GM13977 (cell line): ENCODE measurements around the gene CRIM1.

Experiments used
- DNase-seq: peaks from one replicate; pipeline ENCODE4 v3.0.0; 2012; ENCODE audit warnings: low spot score
- in situ Hi-C: fragments of 300-500 bp; cut with MboI; formaldehyde crosslinking; loops from one replicate; pipeline ENCODE4 v1.12.0; 2022; ENCODE audit warnings: low sequenced_read_pairs, low pct_unique_long_range_greater_than_20kb, mixed read lengths, inconsistent platforms; ENCODE audit not compliant: unreplicated experiment
- TF ChIP-seq, protein P1 (sequence below): IDR thresholded peaks from 2 replicates; pipeline ENCODE4 v1.5.1; 2012; ENCODE audit warnings: mild to moderate bottlenecking, control low read depth; ENCODE audit not compliant: insufficient read depth; ENCODE audit errors: extremely low read depth, missing control alignments

The CRIM1 gene

DNA sequence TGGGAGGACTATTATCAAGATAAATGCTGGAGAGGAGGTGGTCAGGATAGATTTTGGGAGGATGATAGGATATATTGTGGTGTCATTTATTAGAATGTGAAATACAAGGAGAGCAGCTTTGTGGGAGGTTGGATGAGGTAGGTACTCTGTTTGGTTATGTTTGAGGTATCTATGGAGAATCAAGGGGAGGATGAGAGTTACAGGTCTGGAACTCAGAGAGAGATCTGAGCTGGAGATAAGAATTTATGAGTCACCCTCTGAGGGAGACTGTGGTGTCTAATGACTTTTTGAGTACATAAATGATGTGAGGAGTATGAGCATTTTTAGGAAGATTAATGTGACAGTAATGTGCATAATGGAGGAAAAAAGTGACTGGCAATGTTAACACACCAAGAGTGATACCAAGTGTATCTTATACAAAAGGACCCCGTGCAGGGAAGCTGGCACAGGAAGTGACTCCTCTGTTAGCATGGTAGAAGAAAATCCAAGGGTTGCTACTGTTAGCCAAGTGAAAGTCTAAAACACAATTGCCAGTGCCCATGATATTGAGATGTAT is 48.2 kb downstream of the CRIM1 start:
- no peak for DNase-seq
- in situ Hi-C loops = no loop called here
- TF ChIP-seq, protein P1, sequence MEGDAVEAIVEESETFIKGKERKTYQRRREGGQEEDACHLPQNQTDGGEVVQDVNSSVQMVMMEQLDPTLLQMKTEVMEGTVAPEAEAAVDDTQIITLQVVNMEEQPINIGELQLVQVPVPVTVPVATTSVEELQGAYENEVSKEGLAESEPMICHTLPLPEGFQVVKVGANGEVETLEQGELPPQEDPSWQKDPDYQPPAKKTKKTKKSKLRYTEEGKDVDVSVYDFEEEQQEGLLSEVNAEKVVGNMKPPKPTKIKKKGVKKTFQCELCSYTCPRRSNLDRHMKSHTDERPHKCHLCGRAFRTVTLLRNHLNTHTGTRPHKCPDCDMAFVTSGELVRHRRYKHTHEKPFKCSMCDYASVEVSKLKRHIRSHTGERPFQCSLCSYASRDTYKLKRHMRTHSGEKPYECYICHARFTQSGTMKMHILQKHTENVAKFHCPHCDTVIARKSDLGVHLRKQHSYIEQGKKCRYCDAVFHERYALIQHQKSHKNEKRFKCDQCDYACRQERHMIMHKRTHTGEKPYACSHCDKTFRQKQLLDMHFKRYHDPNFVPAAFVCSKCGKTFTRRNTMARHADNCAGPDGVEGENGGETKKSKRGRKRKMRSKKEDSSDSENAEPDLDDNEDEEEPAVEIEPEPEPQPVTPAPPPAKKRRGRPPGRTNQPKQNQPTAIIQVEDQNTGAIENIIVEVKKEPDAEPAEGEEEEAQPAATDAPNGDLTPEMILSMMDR = no peak

DNA sequence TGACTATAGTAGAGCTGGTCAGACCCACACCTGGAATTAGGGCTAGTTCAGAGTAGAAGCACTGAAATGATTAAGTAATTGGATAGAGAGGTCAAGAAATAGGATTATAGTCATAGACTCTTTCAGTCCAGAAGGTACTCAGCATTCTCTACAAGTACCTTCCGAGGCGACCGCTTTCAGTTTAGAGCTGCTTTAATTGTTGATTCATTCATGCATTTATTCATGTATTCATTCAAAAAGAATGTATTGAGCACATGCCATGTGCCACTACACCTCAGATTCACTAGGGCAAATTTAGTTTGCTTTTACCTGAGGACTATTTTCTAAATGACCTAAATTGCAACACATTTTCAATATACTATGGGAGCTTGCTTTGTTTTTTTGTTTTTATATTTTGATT is 48.7 kb downstream of the CRIM1 start:
- in situ Hi-C loops = no loop called here
- DNase-seq = no peak
- TF ChIP-seq, protein P1 = no peak

- in situ Hi-C loops = no loop called here
- no peak for DNase-seq
- TF ChIP-seq, protein P1 = no peak
Observed at GRCh38 chr2:36404754-36405153, 49.2 kb downstream of the CRIM1 start.

DNA sequence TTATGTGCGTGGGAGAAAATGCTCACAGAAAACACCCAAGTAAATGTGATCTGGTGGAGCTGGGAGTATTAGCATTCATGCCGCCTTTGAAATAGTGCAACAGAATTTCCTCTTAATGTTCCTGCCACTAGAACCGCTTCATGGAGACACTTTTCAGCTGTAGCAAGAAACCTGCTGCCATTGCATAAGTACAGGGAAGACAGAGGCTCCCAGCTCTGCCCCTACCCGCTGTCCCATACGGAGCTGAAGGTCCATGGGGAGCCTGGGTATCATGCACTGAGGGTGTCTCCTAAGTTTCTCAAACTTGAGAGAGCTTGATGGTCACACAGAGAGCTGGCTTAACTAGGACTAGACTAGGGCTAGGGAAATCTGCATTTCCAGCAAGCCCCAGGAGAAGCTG is 49.6 kb downstream of the CRIM1 start:
- no peak for DNase-seq
- TF ChIP-seq, protein P1 = no peak
- in situ Hi-C loops = no loop called here

DNA sequence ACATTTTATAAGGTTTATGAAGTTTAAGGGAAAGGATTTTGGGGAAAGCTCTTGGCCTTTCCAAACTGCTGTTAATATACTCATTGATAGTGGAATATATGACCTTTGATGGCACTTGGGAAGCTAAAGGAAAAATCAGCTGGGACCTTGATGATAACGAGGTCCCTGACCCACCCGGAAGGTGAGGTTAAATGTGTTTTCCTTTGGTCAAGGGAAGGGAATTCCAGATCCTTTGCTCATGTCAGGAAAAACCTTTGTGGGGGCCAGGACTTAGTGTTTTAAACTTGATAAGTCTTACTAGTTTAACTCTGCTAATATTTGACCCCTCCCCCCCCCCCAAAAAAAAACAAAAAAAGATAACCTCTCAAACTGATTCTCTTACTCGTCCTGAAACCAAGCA is 50.7 kb downstream of the CRIM1 start:
- no peak for DNase-seq
- in situ Hi-C loops = no loop called here
- TF ChIP-seq, protein P1 = no peak

DNA sequence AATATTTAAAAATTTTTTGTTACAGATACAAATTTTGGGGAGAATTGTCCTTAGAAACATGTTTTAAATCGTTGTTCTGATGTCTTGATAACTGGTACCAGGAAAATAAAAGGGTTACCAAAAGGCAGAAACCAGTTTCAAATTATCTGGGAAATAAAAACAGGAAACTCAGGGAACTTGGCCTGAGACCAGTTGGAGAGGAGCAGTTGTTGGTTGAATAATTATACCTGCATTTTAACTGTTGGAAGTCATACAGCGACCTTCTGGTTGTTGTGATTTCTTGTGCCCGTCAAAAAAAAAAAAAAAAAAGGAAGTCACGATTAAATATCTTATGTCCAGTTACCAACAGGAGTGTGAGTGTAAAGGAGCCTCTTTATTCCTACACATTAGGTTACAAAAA is 51.8 kb downstream of the CRIM1 start:
- in situ Hi-C loops = no loop called here
- no peak for DNase-seq
- TF ChIP-seq, protein P1 = no peak

- TF ChIP-seq, protein P1 = no peak
- in situ Hi-C loops = no loop called here
- no peak for DNase-seq
Observed at GRCh38 chr2:36408198-36408703, 52.7 kb downstream of the CRIM1 start.
